CD8-positive, alpha-beta memory T cell (primary cell): ENCODE results near the gene ANKRD13B. TPM values are rescaled to one million over a fixed set of nuclear protein-coding genes. Genes with fewer than 3 reads are reported as not detected.

Experiments used
- CTCF ChIA-PET: fragments of 350-600 bp; sonication (Branson Sonifier 250); formaldehyde crosslinking; loops from one replicate; lab custom pipeline; 2021; ENCODE audit warnings: antibody characterized with exemption; lab: Charles Lee
- POLR2A ChIA-PET: fragments of 350-600 bp; sonication (Branson Sonifier 250); formaldehyde crosslinking; loops from one replicate; lab custom pipeline; 2021; ENCODE audit warnings: antibody characterized with exemption; lab: Charles Lee
- DNase-seq, 5 donors: peaks; one replicate each; pipeline versions ENCODE4 v3.0.0 to v3.0.0-alpha.2; 2020 to 2022; ENCODE audit warnings: mixed read lengths in 1 of 5
- H3K27ac ChIP-seq: one replicate; pipeline ENCODE4 v1.7.0; 2013; ENCODE audit warnings: low read depth, mild to moderate bottlenecking, low read length, moderate library complexity
- H3K27me3 ChIP-seq: 2 replicates; pipeline ENCODE4 v1.7.0; 2013; ENCODE audit warnings: low read length, mild to moderate bottlenecking; ENCODE audit not compliant: insufficient read depth, poor library complexity, severe bottlenecking
- H3K36me3 ChIP-seq: 2 replicates; pipeline ENCODE4 v1.7.0; 2013; ENCODE audit warnings: mild to moderate bottlenecking, low read length, moderate library complexity; ENCODE audit not compliant: insufficient read depth
- H3K4me1 ChIP-seq: 2 replicates; pipeline ENCODE4 v1.7.0; 2013; ENCODE audit warnings: mild to moderate bottlenecking, low read length, moderate library complexity; ENCODE audit not compliant: insufficient read depth
- H3K4me3 ChIP-seq: 2 replicates; pipeline ENCODE4 v1.7.0; 2013; ENCODE audit warnings: mild to moderate bottlenecking, low read length
- H3K9me3 ChIP-seq: 2 replicates; pipeline ENCODE4 v1.7.0; 2013; ENCODE audit warnings: mild to moderate bottlenecking, low read length
- H3K27ac Mint-ChIP-seq, 8 donors: one replicate each; pipeline ENCODE4 v1.8.0; 2020 to 2021; ENCODE audit warnings: mixed read lengths in 8 of 8, mild to moderate bottlenecking in 6 of 8, inconsistent platforms in 3 of 8, moderate library complexity in 3 of 8
- H3K27me3 Mint-ChIP-seq, 2 donors: one replicate each; pipeline ENCODE4 v1.8.0; 2020 to 2021; ENCODE audit warnings: mixed read lengths in 2 of 2, mild to moderate bottlenecking in 1 of 2, moderate library complexity in 1 of 2
- H3K36me3 Mint-ChIP-seq, 3 donors: one replicate each; pipeline ENCODE4 v1.8.0; 2020 to 2021; ENCODE audit warnings: mixed read lengths in 3 of 3, inconsistent platforms in 1 of 3, mild to moderate bottlenecking in 1 of 3
- H3K4me1 Mint-ChIP-seq, 3 donors: one replicate each; pipeline ENCODE4 v1.8.0; 2020 to 2021; ENCODE audit warnings: mixed read lengths in 3 of 3, inconsistent platforms in 1 of 3, mild to moderate bottlenecking in 1 of 3
- H3K4me3 Mint-ChIP-seq, 7 donors: one replicate each; pipeline ENCODE4 v1.8.0; 2020 to 2021; ENCODE audit warnings: mixed read lengths in 7 of 7, mild to moderate bottlenecking in 6 of 7, moderate library complexity in 4 of 7, inconsistent platforms in 2 of 7
- H3K9me3 Mint-ChIP-seq, 5 donors: one replicate each; pipeline ENCODE4 v1.8.0; 2020 to 2022; ENCODE audit warnings: mixed read lengths in 5 of 5, mild to moderate bottlenecking in 3 of 5, moderate library complexity in 2 of 5, inconsistent platforms in 1 of 5
- polyA plus RNA-seq: library from polyadenylated mRNA; unstranded; fragments of 300-500 nt; fragmentation: Illumina TruSeq; gene quantifications from one replicate; pipeline ENCODE4 v1.2.3, GENCODE V29; 2021
- total RNA-seq, 2 experiments: library from RNA; stranded (reverse); gene quantifications; one replicate each; pipeline ENCODE4 v1.2.3, GENCODE V29; 2021

The ANKRD13B gene
- total and polyA plus RNA-seq, 3 experiments from 2014 or later, result 0.35 to 21.8 (median 20.8) TPM

DNA sequence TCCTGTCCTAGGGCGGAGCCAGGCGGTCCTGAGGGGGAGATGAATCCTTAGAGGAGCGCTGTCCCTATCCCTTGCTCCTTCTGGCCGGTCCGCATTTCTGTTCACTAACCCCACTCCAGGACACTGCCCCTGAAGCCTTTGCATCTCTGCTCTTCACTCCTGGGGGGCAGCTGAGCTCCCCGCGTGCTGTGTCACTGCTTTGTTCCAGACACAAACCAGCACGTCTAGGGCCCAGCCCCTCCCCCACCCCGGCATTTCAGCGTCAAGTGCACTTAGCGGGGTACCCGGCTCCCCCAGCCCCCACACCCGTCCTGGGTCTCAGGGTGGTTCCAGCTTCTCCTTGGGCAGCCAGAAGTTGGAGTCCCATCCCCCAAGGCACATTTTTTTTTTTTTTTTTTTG, 20.9 kb downstream of the ANKRD13B start:
- ChIA-PET POLR2A (interaction anchor here (0.6 to 1.2 kb wide), 6 partner anchors 9 to 166 kb away, joined by 4 to 7 read pairs (median 6); partner anchors contain the start of genes ANKRD13B and CORO6), CTCF (interaction anchor here (0.8 to 13.2 kb wide), 11 partner anchors 9 to 317 kb away, joined by 3 to 436 read pairs (median 10); partner anchors contain the start of genes ABHD15, ANKRD13B, GIT1 and SSH2)
- Histone ChIP-seq H3K9me3 (no peaks in the 10 kb centered on the region), H3K4me1 (peaks cover 40% of the 10 kb centered on the region), H3K27me3 (no peaks in the 10 kb centered on the region), H3K36me3 (no peaks in the 10 kb centered on the region), H3K4me3 (peak overlapping the region; percentile 53), H3K27ac (no peak overlapping the region)
- Mint-ChIP-seq H3K27ac (peak overlapping the region in 3 of 8 donors; percentile 39 to 46 (median 42)), H3K27me3 (no peaks in the 10 kb centered on the region), H3K4me1 (peaks cover 33 to 47% (median 34%) of the 10 kb centered on the region in 3 donors), H3K36me3 (no peaks in the 10 kb centered on the region), H3K9me3 (no peaks in the 10 kb centered on the region), H3K4me3 (peak overlapping the region; percentile 44 to 91 (median 79))
- DNase-seq, result no peak

DNA sequence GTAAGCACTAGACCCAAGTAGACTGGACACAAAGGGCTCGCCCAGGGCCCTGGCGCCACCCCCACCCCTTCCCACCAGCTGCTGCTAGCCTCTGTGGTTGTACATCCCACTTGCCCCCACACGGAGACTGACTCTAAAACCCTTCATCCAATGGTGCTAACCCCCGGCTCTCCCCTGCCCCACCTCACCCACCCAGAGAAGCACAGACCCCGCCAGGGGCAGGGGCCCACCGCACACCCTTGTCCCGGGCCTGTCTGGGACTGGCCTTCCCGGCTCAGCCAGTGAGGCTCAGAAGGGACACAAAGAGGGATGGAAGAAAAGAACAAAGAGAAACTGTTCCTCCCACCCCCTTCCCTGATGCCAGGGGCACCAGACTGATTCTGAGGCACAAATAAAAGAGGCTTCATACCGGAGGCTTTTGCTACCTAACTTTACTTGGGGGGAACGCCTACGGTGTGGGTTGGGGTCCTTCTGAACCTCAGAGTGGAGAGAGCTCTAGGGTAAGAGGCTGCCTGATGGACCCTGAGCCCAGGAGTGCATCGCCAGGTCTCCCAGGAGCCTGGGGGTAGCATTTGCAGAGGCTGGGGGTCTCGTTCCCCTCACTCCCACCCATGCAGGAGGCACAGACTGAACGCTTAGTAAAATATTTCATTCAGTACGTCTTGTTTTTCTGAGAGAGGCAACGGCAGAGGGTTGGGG, 21.6 kb downstream of the ANKRD13B start:
- Mint-ChIP-seq H3K27me3 (no peaks in the 10 kb centered on the region), H3K27ac (peak overlapping the region; percentile 88 to 97 (median 96)), H3K36me3 (no peaks in the 10 kb centered on the region), H3K4me1 (peaks cover 33 to 47% (median 34%) of the 10 kb centered on the region in 3 donors), H3K9me3 (no peaks in the 10 kb centered on the region), H3K4me3 (peak overlapping the region; percentile 91 to 97 (median 93))
- H3K36me3 ChIP-seq, result no peaks in the 10 kb centered on the region
- peaks cover 40% of the 10 kb centered on the region for H3K4me1 ChIP-seq
- no peak for DNase-seq
- H3K4me3 ChIP-seq, result peak overlapping the region; percentile 72
- ChIA-PET CTCF (interaction anchor here (0.9 to 13.2 kb wide), 10 partner anchors 9 to 316 kb away, joined by 3 to 436 read pairs (median 10); partner anchors contain the start of genes ABHD15, ANKRD13B, GIT1 and SSH2), POLR2A (interaction anchor here (0.5 to 3.9 kb wide), 10 partner anchors 11 to 147 kb away, joined by 3 to 18 read pairs (median 6); partner anchors contain the start of genes ABHD15 and ANKRD13B)
- no peaks in the 10 kb centered on the region for H3K9me3 ChIP-seq
- H3K27me3 ChIP-seq, result no peaks in the 10 kb centered on the region
- no peak overlapping the region for H3K27ac ChIP-seq

- POLR2A ChIA-PET, result interaction anchor here (0.5 to 3.9 kb wide), 9 partner anchors 11 to 147 kb away, joined by 3 to 18 read pairs (median 6); partner anchors contain the start of genes ABHD15 and ANKRD13B
- Mint-ChIP-seq H3K27me3 (no peaks in the 10 kb centered on the region), H3K4me3 (peak overlapping the region; percentile 91 to 97 (median 93)), H3K9me3 (no peaks in the 10 kb centered on the region), H3K36me3 (no peaks in the 10 kb centered on the region), H3K4me1 (peaks cover 33 to 47% (median 34%) of the 10 kb centered on the region in 3 donors), H3K27ac (peak overlapping the region; percentile 88 to 97 (median 96))
- Histone ChIP-seq H3K36me3 (no peaks in the 10 kb centered on the region), H3K27ac (peak overlapping the region; percentile 39), H3K4me1 (peaks cover 40% of the 10 kb centered on the region), H3K9me3 (no peaks in the 10 kb centered on the region), H3K27me3 (no peaks in the 10 kb centered on the region), H3K4me3 (peak overlapping the region; percentile 72)
- peak; percentile 60 to 89 (median 77) for DNase-seq
- CTCF ChIA-PET, result interaction anchor here (0.6 to 13.2 kb wide), 10 partner anchors 8 to 316 kb away, joined by 3 to 436 read pairs (median 4); partner anchors contain the start of genes ABHD15, ANKRD13B, GIT1 and TP53I13
Measured at GRCh38 chr17:29615048-29615385, 22.1 kb downstream of the ANKRD13B start.

DNA sequence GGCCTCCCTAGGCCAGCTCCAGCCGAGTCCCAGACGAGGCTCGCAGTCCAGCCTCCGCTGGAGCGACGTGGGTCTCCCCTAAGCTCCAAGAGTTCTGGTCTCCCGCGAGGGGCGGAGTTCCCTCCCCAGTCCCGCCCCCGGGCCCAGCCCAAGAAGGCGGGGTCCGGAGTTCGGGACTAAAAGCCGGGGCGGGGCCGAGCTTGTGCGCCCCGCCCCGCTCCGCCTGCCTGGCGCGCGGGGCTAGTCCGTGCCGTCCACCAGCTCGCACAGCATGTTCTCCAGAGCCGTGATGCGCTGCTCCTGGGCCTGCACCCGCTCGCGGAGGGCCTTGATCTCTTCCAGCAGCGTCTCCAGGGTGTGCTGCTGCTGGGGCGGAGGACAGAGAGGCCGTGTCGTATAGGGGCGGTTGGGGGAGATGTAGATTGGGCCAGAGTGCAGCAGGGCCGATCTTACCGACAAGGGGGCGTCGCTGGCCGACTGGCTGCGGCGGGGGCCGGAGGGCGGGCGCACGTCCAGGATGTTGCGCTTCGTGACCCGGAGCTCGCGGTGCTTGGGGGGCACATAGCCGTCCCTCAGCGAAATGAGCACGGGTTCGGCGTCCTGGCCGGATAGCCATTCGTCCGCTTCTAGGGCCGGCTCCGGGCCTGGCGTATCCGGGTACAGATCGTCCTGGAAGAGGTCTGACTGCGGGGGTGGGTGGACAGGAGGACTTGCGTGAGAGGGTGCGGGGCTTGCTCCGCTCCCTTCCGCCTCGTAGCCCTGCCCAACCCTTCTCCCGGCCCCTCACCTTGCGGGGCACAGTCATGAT, 22.8 kb downstream of the ANKRD13B start:
- ChIA-PET POLR2A (interaction anchor here (0.6 to 3.9 kb wide), 12 partner anchors 19 to 315 kb away, joined by 3 to 19 read pairs (median 8); partner anchors contain the start of genes ABHD15, ANKRD13B and SSH2), CTCF (interaction anchor here (0.6 to 13.2 kb wide), 15 partner anchors 9 to 315 kb away, joined by 3 to 436 read pairs (median 5); partner anchors contain the start of genes ABHD15, ANKRD13B, GIT1 and TP53I13)
- H3K27me3 ChIP-seq, result no peaks in the 10 kb centered on the region
- H3K9me3 ChIP-seq, result no peaks in the 10 kb centered on the region
- no peaks in the 10 kb centered on the region for H3K27me3 Mint-ChIP-seq
- H3K4me1 Mint-ChIP-seq, result peaks cover 33 to 47% (median 34%) of the 10 kb centered on the region in 3 donors
- H3K9me3 Mint-ChIP-seq, result no peaks in the 10 kb centered on the region
- H3K36me3 Mint-ChIP-seq, result no peaks in the 10 kb centered on the region
- peak overlapping the region; percentile 72 for H3K4me3 ChIP-seq
- DNase-seq, result peak; percentile 82 to 89 (median 83)
- H3K4me3 Mint-ChIP-seq, result peak overlapping the region; percentile 91 to 97 (median 93)
- peak overlapping the region; percentile 39 for H3K27ac ChIP-seq
- no peaks in the 10 kb centered on the region for H3K36me3 ChIP-seq
- peak overlapping the region; percentile 88 to 97 (median 96) for H3K27ac Mint-ChIP-seq
- peaks cover 40% of the 10 kb centered on the region for H3K4me1 ChIP-seq

GRCh38 chr17:29616300-29617048, 23.5 kb downstream of the ANKRD13B start:
- Mint-ChIP-seq H3K27me3 (no peaks in the 10 kb centered on the region), H3K4me1 (peaks cover 33 to 50% (median 34%) of the 10 kb centered on the region in 3 donors), H3K36me3 (no peaks in the 10 kb centered on the region), H3K4me3 (peak overlapping the region; percentile 91 to 97 (median 93)), H3K27ac (peak overlapping the region in 7 of 8 donors; percentile 9 to 92 (median 67)), H3K9me3 (no peaks in the 10 kb centered on the region)
- no peak for DNase-seq
- H3K4me3 ChIP-seq, result peak overlapping the region; percentile 72
- no peaks in the 10 kb centered on the region for H3K36me3 ChIP-seq
- H3K4me1 ChIP-seq, result peaks cover 40% of the 10 kb centered on the region
- H3K27ac ChIP-seq, result no peak overlapping the region
- POLR2A ChIA-PET, result interaction anchor here (0.6 to 3.9 kb wide), 14 partner anchors 22 to 315 kb away, joined by 3 to 20 read pairs (median 10); partner anchors contain the start of genes ABHD15, ANKRD13B and SSH2
- no peaks in the 10 kb centered on the region for H3K27me3 ChIP-seq
- CTCF ChIA-PET, result interaction anchor here (0.6 to 13.2 kb wide), 34 partner anchors 7 to 314 kb away, joined by 3 to 436 read pairs (median 10); partner anchors contain the start of genes ABHD15, ANKRD13B, GIT1 and SSH2
- H3K9me3 ChIP-seq, result no peaks in the 10 kb centered on the region

DNA sequence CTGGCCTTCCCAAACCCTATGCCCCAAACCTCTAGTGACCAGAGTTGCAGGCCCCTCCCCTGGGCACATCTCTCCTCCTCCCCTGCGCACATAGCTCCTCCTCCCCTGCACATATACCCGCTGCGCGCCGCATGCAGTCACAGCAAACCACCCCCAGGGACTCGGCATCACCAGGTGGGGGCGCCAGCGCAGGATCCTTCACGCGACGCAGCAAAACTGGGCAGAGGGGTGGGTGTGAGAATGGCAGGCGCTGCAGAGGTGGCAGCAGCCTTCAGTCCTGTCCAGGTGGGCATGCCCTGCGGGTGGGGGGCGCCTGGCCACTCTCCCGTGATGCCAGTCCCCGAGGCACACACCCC, 24.2 kb downstream of the ANKRD13B start:
- H3K27ac Mint-ChIP-seq, result peak overlapping the region in 7 of 8 donors; percentile 42 to 89 (median 67)
- DNase-seq, result peak; percentile 83 to 92 (median 87)
- POLR2A ChIA-PET, result interaction anchor here (0.6 to 3.9 kb wide), 16 partner anchors 10 to 314 kb away, joined by 3 to 20 read pairs (median 10); partner anchors contain the start of genes ABHD15 and ANKRD13B
- H3K27ac ChIP-seq, result peak overlapping the region; percentile 75
- CTCF ChIA-PET, result interaction anchor here (0.6 to 13.2 kb wide), 41 partner anchors 8 to 314 kb away, joined by 3 to 436 read pairs (median 7); partner anchors contain the start of genes ABHD15, ANKRD13B, GIT1 and SSH2
- H3K27me3 ChIP-seq, result no peaks in the 10 kb centered on the region
- peaks cover 44% of the 10 kb centered on the region for H3K4me1 ChIP-seq
- peak overlapping the region; percentile 72 for H3K4me3 ChIP-seq
- no peaks in the 10 kb centered on the region for H3K36me3 Mint-ChIP-seq
- peaks cover 36 to 55% (median 40%) of the 10 kb centered on the region in 3 donors for H3K4me1 Mint-ChIP-seq
- H3K9me3 Mint-ChIP-seq, result no peaks in the 10 kb centered on the region
- H3K9me3 ChIP-seq, result no peaks in the 10 kb centered on the region
- H3K27me3 Mint-ChIP-seq, result no peaks in the 10 kb centered on the region
- no peaks in the 10 kb centered on the region for H3K36me3 ChIP-seq
- peak overlapping the region; percentile 91 to 97 (median 93) for H3K4me3 Mint-ChIP-seq
